A549 (cell line): ENCODE measurements around the gene TMEM218.

Experiments
- CTCF ChIP-seq: fragments of >200 bp; sonication (Bioruptor Twin); formaldehyde crosslinking; IDR thresholded peaks from 3 replicates; pipeline ENCODE4 v1.5.1; 2016
- ESRRA ChIP-seq: fragments of 150-350 bp; IDR thresholded peaks from 2 replicates; pipeline ENCODE4 v1.6.1; 2014; ENCODE audit warnings: mild to moderate bottlenecking, low read length, borderline replicate concordance
- HDAC2 ChIP-seq: fragments of 200-600 bp; sonication (generic); IDR thresholded peaks from 2 replicates; pipeline ENCODE4 v1.6.1; 2016
- MYC ChIP-seq: IDR thresholded peaks from 2 replicates; pipeline ENCODE4 v1.6.1; 2012; ENCODE audit warnings: mild to moderate bottlenecking, inconsistent platforms, low read length, improper control_type of control experiment, borderline replicate concordance

GRCh38 chr11:125153837-125154236, 42.4 kb upstream of the TMEM218 start:
- TF ChIP-seq CTCF = no peak
- TF ChIP-seq MYC = no peak
- TF ChIP-seq HDAC2 = no peak
- TF ChIP-seq ESRRA = no peak
